ENCODE data around the gene PIK3CA.
A peak's percentile ranks its signal among the peaks of the same experiment; 100 is the strongest.
"Not testable (repeated sequence)": the region's sequence is repeated elsewhere in the genome, so short reads cannot be mapped to it uniquely, and the experiment has no call there.

Gene PIK3CA

GRCh38 chr3:179244878-179245277 lies 96.7 kb downstream of the PIK3CA start:
- TF ChIP-seq, protein P1, sequence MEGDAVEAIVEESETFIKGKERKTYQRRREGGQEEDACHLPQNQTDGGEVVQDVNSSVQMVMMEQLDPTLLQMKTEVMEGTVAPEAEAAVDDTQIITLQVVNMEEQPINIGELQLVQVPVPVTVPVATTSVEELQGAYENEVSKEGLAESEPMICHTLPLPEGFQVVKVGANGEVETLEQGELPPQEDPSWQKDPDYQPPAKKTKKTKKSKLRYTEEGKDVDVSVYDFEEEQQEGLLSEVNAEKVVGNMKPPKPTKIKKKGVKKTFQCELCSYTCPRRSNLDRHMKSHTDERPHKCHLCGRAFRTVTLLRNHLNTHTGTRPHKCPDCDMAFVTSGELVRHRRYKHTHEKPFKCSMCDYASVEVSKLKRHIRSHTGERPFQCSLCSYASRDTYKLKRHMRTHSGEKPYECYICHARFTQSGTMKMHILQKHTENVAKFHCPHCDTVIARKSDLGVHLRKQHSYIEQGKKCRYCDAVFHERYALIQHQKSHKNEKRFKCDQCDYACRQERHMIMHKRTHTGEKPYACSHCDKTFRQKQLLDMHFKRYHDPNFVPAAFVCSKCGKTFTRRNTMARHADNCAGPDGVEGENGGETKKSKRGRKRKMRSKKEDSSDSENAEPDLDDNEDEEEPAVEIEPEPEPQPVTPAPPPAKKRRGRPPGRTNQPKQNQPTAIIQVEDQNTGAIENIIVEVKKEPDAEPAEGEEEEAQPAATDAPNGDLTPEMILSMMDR (conservative IDR thresholded peaks at IDR 0.05; ENCODE audit: low read length) = no peak
- no peak overlapping the region for H3K4me3 ChIP-seq (ENCODE audit: low read length)
- DNase-seq (ENCODE audit: low read depth) = peak; percentile 58

- no peak overlapping the region for H3K4me3 ChIP-seq (ENCODE audit: low read length)
- DNase-seq (ENCODE audit: low read depth) = no peak
- TF ChIP-seq, protein P1 (conservative IDR thresholded peaks at IDR 0.05; ENCODE audit: low read length) = no peak
Observed at GRCh38 chr3:179247289-179248015, 99.3 kb downstream of the PIK3CA start.

DNA sequence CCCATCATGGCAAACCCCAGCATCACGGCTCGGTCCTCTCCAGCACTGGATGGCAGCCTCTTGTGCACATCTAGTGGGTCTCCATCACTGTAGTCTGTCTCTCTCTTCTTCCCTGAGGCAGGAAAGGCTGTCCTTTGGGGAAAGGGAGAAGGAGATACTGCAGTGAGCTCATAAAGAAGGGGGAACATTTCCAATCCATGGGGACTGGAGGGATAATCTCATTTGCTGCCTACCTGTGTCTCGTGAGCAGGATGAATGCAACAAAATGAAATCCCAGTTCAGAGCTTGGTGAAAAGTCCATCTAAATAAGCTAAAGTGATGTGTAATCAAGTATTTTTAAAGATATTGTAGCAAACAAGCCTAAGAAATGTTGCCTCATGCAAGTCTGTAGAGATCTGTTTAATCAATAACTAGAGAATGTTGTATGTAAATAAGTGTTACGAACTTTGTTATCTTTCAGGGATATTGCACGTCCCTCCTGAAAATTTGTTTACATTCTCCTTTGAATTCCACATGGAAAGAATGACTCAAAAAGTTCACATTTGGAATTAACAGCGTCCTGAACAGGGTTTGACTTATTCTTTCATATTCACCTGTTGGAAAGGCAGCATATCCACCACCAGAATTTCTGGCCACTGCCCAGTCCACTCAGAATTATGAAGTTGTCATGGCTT lies 102.8 kb downstream of the PIK3CA start, which contains the start of gene KCNMB3:
TSS of gene KCNMB3 (minus strand) at position 312 of the 674 bp plus-strand sequence. CDS start at position 188, 124 bp downstream.
- TF ChIP-seq, protein P1 (conservative IDR thresholded peaks at IDR 0.05; ENCODE audit: low read length) = no peak
- H3K4me3 ChIP-seq (ENCODE audit: low read length) = no peak within 1 kb of the TSS
- DNase-seq (ENCODE audit: low read depth) = no peak

DNA sequence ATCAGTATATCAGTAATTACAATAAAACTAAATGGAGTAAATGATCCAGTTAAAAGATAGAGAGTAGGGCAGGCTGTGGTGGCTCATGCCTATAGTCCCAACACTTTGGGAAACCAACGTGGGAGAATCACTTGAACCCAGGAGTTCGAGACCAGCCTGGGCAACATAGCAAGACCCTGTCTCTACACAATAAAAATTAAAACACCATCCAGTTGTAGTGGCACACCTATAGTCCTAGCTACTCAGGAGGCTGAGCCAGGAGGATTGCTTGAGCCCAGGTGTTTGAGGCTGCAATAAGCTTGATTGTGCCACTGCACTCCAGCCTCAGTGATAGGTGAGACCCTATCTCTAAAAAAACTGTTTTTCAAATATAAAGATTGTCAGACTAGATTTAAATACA lies 108.7 kb downstream of the PIK3CA start:
- H3K4me3 ChIP-seq (ENCODE audit: low read length) = no peak overlapping the region
- no peak for DNase-seq (ENCODE audit: low read depth)
- TF ChIP-seq, protein P1 (conservative IDR thresholded peaks at IDR 0.05; ENCODE audit: low read length) = no peak

GRCh38 chr3:179257742-179258141 lies 109.6 kb downstream of the PIK3CA start:
- DNase-seq (ENCODE audit: low read depth); H3K4me3 ChIP-seq (ENCODE audit: low read length): not testable (repeated sequence)

GRCh38 chr3:179258820-179259219 lies 110.7 kb downstream of the PIK3CA start:
- TF ChIP-seq, protein P1 (conservative IDR thresholded peaks at IDR 0.05; ENCODE audit: low read length) = no peak
- no peak for DNase-seq (ENCODE audit: low read depth)
- no peak overlapping the region for H3K4me3 ChIP-seq (ENCODE audit: low read length)

DNA sequence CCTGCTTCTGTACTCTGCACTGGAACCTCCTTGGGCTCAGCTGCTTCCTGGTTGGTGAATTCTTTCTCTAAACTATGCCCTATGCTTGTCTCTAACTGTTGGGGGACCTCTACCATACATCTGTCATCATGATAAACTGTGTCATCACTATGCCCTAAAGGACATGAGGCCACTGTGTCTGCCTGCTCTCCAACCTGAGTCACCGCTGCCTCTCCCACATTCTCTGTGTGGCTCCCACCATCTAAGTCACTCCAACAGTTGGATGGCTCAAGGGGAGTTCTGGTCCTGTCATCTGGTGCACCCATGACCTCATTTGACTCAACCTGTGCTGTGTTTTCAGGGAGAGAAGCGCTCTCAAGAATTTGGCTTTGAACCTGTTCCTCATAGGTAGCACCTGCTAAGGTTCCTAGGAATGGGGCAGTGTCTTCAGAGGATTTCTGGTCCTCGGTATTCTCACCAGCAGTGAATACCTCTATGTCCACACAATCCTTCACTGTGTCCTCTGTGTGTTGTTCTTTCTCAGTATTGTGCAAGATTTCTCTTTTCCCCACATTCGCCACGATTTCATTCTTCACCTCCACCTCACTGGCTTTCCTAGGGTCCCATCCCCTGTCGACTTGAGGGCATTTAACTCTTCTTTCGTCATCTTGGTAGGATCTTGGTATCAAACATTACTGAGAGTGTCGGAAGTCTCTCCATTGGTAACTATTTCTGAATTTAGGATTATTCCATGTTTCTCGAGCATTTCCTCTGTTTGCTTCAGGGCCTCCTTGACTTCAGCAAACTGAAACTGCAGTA lies 112.0 kb downstream of the PIK3CA start:
- DNase-seq (ENCODE audit: low read depth); H3K4me3 ChIP-seq (ENCODE audit: low read length): not testable (repeated sequence)
